ENCODE results near the gene BICC1. TPM values are rescaled to one million over a fixed set of nuclear protein-coding genes. Genes with fewer than 3 reads are reported as not detected.

Gene BICC1
- total RNA-seq, 1 donor from 2014 or later: 150 TPM

DNA sequence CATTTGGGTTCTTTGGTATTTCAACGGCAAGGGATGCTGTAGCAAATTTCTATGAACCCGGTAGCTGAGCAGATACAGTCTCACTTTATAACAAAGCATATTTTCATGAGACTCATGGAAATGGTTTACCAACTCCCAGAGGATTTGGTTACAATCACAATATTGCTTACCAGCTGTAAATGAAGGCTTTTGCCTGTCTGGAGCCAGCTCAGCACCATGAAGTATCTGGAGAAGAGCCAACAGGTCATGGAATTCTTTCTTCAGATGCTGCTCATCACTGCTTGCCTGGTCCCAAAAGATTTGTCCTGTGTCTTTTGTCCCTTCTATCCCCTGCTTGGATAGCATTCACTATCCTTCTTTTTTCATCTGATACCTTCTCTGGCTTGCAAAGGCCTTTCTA, 346.9 kb downstream of the BICC1 start:
- TF ChIP-seq, protein P1, sequence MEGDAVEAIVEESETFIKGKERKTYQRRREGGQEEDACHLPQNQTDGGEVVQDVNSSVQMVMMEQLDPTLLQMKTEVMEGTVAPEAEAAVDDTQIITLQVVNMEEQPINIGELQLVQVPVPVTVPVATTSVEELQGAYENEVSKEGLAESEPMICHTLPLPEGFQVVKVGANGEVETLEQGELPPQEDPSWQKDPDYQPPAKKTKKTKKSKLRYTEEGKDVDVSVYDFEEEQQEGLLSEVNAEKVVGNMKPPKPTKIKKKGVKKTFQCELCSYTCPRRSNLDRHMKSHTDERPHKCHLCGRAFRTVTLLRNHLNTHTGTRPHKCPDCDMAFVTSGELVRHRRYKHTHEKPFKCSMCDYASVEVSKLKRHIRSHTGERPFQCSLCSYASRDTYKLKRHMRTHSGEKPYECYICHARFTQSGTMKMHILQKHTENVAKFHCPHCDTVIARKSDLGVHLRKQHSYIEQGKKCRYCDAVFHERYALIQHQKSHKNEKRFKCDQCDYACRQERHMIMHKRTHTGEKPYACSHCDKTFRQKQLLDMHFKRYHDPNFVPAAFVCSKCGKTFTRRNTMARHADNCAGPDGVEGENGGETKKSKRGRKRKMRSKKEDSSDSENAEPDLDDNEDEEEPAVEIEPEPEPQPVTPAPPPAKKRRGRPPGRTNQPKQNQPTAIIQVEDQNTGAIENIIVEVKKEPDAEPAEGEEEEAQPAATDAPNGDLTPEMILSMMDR (conservative IDR thresholded peaks at IDR 0.05; ENCODE audit: low read depth, low read length): no peak
- no peak overlapping the region for H3K4me3 ChIP-seq (ENCODE audit: low read depth, low read length)
- no peak for DNase-seq (ENCODE audit: low read depth)

GRCh38 chr10:58867683-58868082, 355.0 kb downstream of the BICC1 start:
- H3K4me3 ChIP-seq (ENCODE audit: low read depth, low read length): no peak overlapping the region
- TF ChIP-seq, protein P1 (conservative IDR thresholded peaks at IDR 0.05; ENCODE audit: low read depth, low read length): no peak
- no peak for DNase-seq (ENCODE audit: low read depth)

DNA sequence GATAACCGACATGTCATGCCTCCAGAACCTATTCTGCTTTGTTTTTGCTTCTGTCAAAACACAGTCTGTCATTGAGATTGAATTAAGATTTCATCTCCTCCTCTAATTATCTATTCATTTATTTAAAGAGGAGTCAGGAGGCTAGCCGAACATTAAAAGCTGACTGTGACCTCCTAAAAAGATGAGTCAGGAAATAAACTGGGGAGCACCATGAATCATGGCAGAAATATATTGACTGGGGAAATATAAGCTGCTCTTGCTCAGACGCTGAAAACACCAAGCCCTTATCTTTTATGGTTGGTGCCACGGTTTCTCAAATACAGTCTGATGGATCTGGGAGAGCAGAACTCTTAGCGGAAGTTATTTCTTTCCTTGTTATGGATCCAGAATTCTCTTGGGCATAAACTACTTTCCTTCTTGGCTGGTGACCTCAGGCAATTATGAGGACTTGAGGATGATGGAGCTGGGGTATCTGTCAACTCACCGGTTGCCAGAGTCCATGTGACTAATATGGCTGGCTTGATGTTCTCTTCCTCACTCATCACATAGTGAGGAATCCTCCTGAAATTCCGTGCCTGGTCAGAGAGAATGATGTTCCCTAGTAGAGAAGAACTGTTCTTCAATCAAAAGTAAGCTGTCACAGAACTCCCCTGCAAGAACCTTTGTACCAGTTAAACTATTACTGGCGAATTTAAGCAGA, 356.2 kb downstream of the BICC1 start:
- no peak overlapping the region for H3K4me3 ChIP-seq (ENCODE audit: low read depth, low read length)
- no peak for DNase-seq (ENCODE audit: low read depth)
- TF ChIP-seq, protein P1 (conservative IDR thresholded peaks at IDR 0.05; ENCODE audit: low read depth, low read length): no peak

- no peak for DNase-seq (ENCODE audit: low read depth)
These were observed 357.4 kb downstream of the BICC1 start for GRCh38 chr10:58870070-58870469.

GRCh38 chr10:58873161-58873560, 360.5 kb downstream of the BICC1 start:
- TF ChIP-seq, protein P1 (conservative IDR thresholded peaks at IDR 0.05; ENCODE audit: low read depth, low read length): no peak
- no peak overlapping the region for H3K4me3 ChIP-seq (ENCODE audit: low read depth, low read length)
- no peak for DNase-seq (ENCODE audit: low read depth)

More at GRCh38 chr10:58870070-58870469, 357.4 kb downstream of the BICC1 start:
- no peak overlapping the region for H3K4me3 ChIP-seq (ENCODE audit: low read depth, low read length)
- TF ChIP-seq, protein P1 (conservative IDR thresholded peaks at IDR 0.05; ENCODE audit: low read depth, low read length): no peak

Other genes starting within 250 kb of the BICC1 start
- 6.1 and 6.2 TPM in 2 replicates for gene IPMK, start 245.0 kb upstream of the BICC1 start, total RNA-seq
- 53.8 and 66.4 TPM in 2 replicates for gene CISD1, start 243.7 kb upstream of the BICC1 start, total RNA-seq
- gene UBE2D1, start 177.9 kb upstream of the BICC1 start, total RNA-seq: 14.5 and 15.6 TPM in 2 replicates
- gene TFAM, start 127.5 kb upstream of the BICC1 start, total RNA-seq: 43.4 and 44.9 TPM in 2 replicates

All from epithelial cell of proximal tubule (primary cell).